Dermis blood vessel endothelial cell (primary cell): Measurements from ENCODE around the gene MALT1. TPM values are rescaled to one million over a fixed set of nuclear protein-coding genes. Genes with fewer than 3 reads are reported as not detected.

Source experiments
- DNase-seq: peaks from one replicate; pipeline ENCODE4 v3.0.0; 2010
- total RNA-seq: library from RNA; depleted of rRNA; stranded (reverse); fragments of >200 nt; gene quantifications from 2 replicates; pipeline ENCODE4 v1.2.3, GENCODE V29; 2014

MALT1 gene
- total RNA-seq, 1 donor from 2014 or later = 37.1 TPM

DNA sequence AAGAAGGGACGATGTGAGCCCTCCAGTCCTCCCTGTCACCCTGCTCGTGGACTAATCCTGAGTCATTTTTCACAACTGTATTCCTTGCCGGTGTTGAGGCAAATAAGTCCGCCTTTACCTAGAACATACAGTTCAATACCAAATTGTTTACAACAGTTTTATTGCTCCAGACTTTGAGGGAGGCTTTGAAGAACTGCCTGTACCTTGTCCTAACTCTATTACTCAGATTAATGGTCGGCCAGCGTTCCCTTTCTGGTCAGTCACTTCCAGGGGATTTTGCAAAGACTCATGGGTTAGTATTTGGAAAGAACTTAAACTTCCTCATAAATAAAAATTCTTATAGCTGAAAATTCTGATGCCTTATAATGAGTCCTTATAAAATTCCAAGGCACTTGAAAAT lies 108.3 kb downstream of the MALT1 start:
- no peak for DNase-seq

DNA sequence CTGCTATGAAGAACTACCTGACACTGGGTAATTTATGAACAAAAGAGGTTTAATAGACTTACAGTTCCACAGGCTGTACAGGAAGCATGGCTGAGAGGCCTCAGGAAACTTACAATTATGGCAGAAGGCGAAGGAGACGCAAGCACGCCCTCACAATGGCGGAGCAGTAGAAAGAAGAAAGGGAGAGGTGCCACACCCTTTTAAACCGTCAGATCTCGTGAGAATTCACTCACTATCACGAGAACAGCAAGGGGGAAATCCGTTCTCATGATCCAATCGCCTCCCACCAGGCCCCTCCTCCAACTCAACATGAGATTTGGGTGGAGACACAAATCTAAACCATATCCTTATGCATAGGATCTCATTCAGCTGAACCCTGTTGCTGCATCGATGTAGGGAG lies 108.8 kb downstream of the MALT1 start:
- no peak for DNase-seq

DNA sequence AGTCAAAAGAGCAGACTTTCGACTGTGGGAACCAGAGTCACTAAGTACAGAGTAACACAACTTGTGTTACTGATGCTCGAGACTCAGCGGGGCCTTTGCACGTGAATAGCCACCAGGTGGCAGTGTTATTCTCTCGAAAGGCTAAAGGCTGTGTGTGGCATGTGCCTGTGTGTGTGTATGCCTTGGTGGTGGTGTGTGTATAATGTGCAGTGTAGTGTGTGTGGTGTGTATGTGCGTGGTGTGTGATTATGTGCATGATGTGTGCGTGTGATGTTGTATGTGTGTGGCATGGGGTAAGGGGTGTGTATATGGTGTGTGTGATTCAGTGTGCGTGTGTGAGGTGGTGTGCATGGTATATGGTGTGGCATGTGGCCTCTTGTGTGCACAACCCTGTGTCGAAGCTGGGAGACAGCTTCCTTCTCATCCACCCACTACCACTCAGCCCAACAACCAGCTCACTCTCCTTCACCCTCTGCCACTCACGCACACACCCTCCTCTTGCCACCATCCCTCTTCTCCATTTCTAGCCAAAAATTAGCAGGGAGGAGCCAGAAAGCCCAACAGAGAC lies 110.4 kb downstream of the MALT1 start:
- peak; percentile 91 for DNase-seq

DNA sequence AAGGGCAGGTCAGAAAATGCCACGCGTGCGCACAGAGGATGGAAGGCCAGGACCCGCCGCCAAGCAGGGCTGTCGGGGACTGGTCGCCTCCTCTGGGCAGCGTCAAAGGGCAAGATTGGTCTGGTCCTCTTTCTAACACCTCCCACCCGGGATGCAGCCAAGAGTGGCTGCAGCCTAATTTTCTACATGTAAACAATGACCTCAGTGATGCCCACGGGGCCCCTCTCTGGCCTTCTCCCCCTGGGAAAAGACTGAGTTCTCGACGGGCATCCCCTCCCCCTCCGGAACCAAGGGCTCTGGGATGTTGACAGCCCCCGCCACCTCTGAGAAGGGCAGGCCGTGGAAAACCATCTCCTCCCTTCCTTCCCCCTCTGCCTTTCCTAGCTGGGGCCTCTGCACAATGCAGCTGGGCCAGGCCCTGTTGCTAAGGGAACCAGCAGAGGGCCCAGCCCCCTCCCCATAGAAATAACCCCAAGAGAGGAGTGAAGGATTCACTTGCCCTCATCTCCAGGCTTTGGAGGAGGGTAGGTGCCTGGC lies 113.4 kb downstream of the MALT1 start:
- peak; percentile 43 for DNase-seq

DNA sequence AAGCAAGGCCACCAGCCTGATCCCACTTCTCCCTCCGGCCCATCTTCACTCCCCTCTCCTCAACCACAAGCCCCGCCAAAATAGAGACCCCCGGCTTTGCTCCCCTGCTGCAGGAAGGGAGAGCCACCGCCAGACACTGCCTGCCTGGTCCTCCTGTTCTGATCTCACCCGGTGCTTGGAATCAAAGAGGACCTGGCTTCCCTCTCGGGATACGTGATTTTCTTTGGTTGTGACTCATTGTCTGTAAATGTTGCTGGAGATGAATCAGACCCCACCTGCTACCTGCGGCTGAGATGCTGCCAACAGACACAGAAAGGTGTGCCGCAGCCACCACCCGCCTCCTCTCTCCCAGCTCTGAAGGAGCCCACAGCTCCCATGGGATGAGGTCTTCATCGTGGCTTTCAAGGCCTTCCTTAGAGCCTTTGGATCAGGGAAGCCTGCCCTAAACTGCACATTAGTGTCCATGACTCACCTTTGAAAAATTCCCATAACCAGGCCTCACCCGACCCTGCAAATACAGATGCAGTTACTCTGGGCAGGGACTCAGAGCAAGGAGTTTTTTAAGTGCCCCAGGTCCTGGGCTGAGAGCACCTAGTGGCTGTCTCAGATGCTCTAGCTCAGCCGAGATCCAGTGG lies 114.0 kb downstream of the MALT1 start:
- DNase-seq = peak; percentile 75

DNA sequence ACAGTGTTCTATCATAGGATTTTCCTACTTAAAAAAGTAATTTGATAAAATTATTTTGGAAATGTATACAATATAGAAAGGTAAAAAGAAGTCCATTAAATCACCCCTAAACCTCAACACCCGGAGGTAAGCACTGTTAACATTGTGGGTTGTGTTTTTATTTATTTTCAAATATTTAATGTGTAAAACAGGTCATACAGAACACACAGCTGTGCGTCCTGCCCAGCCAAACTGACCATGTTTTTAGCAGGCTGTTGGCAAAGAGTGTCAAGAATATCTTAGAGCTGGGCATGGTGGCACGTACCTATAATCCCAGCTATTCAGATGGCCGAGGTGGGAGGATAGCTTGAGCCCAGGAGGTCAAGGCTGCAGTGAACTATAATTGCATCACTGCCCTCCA lies 114.6 kb downstream of the MALT1 start:
- no peak for DNase-seq

DNA sequence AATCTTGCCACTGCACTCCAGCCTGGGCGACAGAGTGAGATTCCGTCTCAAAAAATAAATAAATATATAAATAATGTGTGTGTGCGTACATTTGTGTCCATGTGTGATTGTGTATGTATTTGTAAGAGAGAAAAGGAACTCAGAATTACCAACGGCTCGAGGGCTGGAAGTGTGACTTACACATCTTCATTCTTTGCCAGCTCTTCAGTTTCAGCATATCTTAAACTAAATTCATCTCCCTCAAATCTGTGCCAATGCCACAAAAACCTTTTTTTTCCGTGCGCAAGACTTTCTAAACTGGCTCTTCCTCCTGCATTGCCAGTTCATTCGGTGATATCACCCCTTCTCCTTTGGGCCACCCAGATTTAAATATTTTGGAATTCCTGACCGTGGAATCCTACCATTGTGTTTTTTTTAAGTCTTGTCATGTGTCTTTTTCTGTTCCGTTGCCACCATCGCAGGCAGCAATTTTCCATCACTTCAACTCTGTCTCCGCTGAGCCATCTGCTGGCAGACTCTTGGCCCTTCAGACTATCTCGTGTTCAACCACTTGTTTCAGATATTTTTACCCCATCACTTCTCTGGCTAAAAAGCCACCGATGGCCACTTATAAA lies 116.4 kb downstream of the MALT1 start:
- no peak for DNase-seq

DNA sequence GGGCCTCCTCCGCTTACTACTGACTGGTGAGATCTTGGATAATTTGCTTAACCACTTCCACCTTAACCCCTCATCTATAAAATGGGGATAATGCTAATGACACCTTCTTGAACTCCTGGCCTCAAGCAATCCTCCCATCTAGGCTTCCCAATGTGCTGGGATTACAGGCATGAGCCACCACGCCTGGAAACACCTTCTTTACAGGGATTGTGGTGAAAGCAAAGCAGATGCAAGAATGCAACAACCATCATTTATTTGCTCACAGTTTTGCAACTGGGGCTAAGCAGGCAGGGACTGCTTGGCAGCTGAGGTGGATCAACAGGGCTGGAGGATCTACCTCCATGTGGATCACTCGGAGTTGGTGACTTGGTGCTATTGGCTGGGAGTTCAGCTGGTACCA lies 117.2 kb downstream of the MALT1 start:
- no peak for DNase-seq

DNA sequence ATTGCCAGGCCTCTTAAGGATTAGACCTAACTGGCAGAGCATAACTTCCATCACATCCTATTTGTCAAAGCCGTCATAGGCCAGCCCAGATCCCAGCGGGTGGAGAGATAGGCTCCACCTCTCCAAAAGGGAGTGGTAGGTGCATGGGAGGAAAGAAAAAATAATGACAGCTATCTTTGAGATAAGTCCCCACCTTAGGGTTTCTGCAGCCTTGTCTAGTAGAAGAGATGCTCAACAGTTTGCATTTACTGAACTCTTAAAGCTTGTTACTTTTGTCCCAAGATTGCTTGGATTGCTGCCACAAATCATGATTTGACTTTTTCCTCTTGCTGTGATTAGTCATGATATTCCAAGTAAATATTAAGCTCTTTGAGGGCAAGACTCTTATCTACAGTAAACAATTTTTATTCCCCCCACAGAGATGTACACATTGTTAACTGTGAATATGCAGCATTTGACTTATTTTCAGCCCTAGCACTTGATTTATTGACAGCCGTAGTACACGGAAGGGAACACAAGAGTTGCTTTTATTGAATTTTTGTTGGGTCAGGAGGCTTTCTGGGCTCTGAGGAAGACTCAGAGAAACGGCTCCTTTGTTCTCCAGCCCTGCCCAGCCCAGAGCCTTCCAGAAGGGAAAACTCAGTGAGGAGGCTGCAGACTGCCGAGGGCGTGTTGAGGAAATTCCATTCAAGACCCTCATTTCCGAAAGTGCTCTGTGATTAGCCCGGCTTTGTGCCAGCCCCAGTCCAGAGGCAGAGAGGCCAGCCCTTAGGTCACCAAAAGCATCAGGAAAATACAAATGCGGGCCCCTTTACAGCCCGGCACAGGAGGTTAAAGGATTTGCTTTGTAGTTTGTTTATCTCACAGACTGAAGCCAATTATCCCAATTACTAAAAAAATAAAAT lies 118.0 kb downstream of the MALT1 start:
- peak; percentile 98 for DNase-seq

DNA sequence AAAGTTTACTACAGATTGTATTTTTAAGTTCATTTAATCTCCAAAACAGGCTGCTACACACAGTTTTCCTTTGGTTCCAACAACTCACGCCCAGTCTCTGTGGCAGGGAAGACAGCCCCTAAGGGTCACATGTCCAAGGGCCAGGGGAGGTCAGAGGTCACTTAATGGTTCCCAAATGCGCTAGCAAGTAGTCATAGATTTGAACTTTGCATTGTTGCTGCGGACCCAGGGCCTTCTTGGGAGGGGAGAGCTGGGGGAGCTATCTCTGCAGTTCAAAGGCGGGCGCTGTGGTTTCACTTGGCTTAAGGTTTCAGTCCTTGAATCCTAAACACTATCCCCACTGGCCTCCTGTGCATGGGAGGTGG lies 118.6 kb downstream of the MALT1 start:
- DNase-seq = no peak

DNA sequence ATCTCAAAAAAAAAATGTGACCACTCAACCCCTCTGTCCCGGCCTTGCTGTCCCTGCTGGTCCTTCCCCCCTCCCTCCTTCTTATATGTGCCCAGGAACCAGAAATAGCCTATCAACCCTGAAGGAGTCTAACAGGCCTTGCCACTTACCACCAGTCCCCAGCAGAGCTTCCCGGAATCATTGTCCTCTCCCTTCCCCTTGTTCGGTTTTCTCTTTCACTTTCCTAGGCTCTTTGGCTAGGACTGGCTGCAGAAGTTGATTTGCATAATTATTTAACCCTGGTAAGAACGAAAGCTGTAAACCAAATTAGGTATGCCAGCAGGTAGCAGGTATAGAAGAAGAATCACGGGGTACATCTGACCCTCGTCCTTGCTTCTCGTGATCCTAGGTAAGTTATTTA lies 120.8 kb downstream of the MALT1 start:
- DNase-seq = no peak

DNA sequence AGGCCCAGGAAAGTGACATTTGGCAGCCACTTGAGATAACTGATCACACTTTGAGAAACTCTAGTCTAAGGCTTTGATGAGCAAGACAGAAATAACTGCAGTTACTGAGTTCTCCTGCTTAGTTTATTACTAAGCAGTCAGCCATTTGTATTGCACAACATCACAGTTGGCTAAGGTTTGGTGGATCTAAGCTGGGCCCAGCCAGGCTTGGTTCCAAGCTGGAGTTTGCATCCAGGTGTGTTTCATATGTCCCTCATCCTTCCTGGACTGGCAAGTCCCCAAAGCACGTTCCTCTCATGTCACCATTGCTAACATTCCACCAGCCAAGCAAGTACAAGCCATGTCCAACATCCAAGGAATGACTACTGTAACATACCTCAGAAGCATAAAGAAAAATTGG lies 122.1 kb downstream of the MALT1 start:
- no peak for DNase-seq

DNA sequence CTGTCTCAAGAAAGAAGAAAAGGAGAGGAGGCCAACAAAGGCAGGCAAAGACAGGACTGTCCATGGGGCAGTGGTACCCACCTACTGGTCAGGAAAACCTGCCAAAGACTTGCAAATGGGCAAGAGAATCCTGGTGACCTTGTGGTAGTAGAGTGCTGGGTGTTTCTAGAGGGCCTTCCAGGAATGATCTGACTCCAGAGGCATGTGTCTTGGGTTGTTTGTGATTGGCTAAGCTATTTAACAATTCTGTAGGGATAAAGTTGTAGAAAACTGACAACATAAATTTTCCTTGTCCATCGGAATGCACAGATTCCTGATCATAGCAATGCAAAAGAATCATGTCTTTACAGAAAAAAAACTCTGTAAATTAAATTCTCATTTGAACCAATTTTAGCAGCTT lies 125.0 kb downstream of the MALT1 start:
- DNase-seq = no peak

DNA sequence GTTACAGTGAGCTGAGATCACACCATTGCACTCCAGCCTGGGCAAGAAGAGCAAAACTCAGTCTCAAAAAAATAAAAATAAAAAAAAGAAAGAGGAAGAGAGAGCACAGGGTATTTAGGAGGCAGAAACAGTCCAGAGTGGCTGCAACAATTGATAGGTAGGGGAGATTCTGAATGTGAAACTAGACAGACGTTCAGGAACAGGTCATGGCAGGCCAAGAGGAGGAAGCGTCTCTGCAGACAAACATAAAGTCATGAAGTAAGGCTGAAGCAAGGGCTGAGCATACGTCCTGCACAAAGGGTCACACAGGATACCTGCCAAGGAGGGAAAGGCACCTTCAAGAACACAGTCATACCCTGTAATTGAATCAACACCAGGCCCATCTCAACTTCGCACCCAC lies 129.3 kb downstream of the MALT1 start:
- DNase-seq = no peak

DNA sequence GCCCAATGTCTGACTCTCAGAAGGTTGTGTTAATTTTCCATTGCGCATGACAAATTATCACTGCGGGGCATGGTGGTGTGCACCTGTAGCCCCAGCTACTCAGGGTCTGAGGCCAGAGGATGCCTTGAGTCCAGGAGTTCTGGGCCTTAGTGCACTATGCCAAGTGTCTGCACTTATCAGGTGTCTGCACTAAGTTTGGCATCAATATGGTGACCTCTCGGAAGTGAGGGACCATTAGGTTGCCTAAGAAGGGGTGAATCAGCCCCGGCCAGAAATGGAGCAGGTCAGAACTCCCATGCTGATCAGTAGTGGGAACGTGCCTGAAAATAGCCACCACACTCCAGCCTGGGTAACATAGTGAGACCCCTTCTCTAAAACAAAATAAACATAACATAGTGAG lies 131.7 kb downstream of the MALT1 start:
- no peak for DNase-seq

DNA sequence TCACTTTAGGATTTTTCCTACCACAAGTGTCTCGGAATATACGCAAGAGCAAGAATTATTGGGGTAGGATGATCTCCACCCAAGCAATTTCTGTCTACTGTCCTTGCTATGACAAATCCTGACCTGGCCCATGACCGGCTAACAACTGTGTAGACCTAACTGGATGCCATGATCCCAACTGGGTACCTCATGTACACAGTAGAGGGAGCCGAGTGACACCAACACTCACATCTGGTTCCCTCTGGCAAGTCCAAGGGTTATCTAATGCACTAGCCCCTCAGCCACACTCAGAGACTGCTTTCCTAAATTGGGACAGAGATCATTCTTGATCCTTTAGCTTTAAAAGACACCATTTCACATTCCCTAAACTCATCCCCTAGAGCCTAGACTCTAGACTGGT lies 132.7 kb downstream of the MALT1 start:
- no peak for DNase-seq

Other genes starting within 250 kb of the MALT1 start
- gene ALPK2, start 42.4 kb upstream of the MALT1 start, total RNA-seq = 0.09 and 0.17 TPM in 2 replicates
- 57.2 and 80.3 TPM in 2 replicates for gene ZNF532, start 193.4 kb downstream of the MALT1 start, total RNA-seq